Activated naive CD8-positive, alpha-beta T cell (primary cell): Measurements from ENCODE around the gene PLVAP.

ENCODE experiments used
- H3K27ac Mint-ChIP-seq: one replicate; pipeline ENCODE4 v1.8.0; 2021; ENCODE audit warnings: mixed read lengths
- H3K27me3 Mint-ChIP-seq: one replicate; pipeline ENCODE4 v1.8.0; 2021; ENCODE audit warnings: mixed read lengths
- H3K36me3 Mint-ChIP-seq: one replicate; pipeline ENCODE4 v1.8.0; 2021; ENCODE audit warnings: mixed read lengths
- H3K4me1 Mint-ChIP-seq: one replicate; pipeline ENCODE4 v1.8.0; 2021; ENCODE audit warnings: low read depth, mixed read lengths
- H3K4me3 Mint-ChIP-seq: one replicate; pipeline ENCODE4 v1.8.0; 2021; ENCODE audit warnings: mild to moderate bottlenecking, mixed read lengths
- H3K9me3 Mint-ChIP-seq: one replicate; pipeline ENCODE4 v1.8.0; 2021; ENCODE audit warnings: low read depth, mixed read lengths

PLVAP gene

GRCh38 chr19:17406046-17406886 is 29.1 kb upstream of the PLVAP start:
- H3K36me3 Mint-ChIP-seq, result no peaks in the 10 kb centered on the region
- no peaks in the 10 kb centered on the region for H3K27me3 Mint-ChIP-seq
- no peaks in the 10 kb centered on the region for H3K9me3 Mint-ChIP-seq
- peak overlapping the region; percentile 92 for H3K4me3 Mint-ChIP-seq
- peaks cover 29% of the 10 kb centered on the region for H3K4me1 Mint-ChIP-seq
- H3K27ac Mint-ChIP-seq, result peak overlapping the region; percentile 90

GRCh38 chr19:17405250-17406045 is 28.3 kb upstream of the PLVAP start, which contains the start of gene BST2:
TSS of gene BST2 (minus strand) at chr19:17405630. CDS start at chr19:17405575, 55 bp downstream.
- Mint-ChIP-seq H3K4me3 (peak within 1 kb of the TSS; percentile 92), H3K27ac (peak within 1 kb of the TSS; percentile 90), H3K9me3 (no peaks in the 10 kb centered on the region), H3K36me3 (no peaks in the 10 kb centered on the region), H3K4me1 (peaks cover 29% of the 10 kb centered on the region), H3K27me3 (no peaks in the 10 kb centered on the region)

GRCh38 chr19:17404621-17405249 is 27.6 kb upstream of the PLVAP start:
- peak overlapping the region; percentile 92 for H3K4me3 Mint-ChIP-seq
- no peaks in the 10 kb centered on the region for H3K9me3 Mint-ChIP-seq
- H3K27ac Mint-ChIP-seq, result peak overlapping the region; percentile 90
- no peaks in the 10 kb centered on the region for H3K27me3 Mint-ChIP-seq
- H3K36me3 Mint-ChIP-seq, result no peaks in the 10 kb centered on the region
- peaks cover 29% of the 10 kb centered on the region for H3K4me1 Mint-ChIP-seq

GRCh38 chr19:17404015-17404414 is 26.9 kb upstream of the PLVAP start:
- Mint-ChIP-seq H3K27me3 (no peaks in the 10 kb centered on the region), H3K36me3 (no peaks in the 10 kb centered on the region), H3K27ac (peak overlapping the region; percentile 90), H3K4me3 (peak overlapping the region; percentile 92), H3K9me3 (no peaks in the 10 kb centered on the region), H3K4me1 (peaks cover 29% of the 10 kb centered on the region)

GRCh38 chr19:17402982-17403855 is 26.1 kb upstream of the PLVAP start:
- Mint-ChIP-seq H3K27me3 (no peaks in the 10 kb centered on the region), H3K27ac (peak overlapping the region; percentile 90), H3K36me3 (no peaks in the 10 kb centered on the region), H3K4me3 (peak overlapping the region; percentile 92), H3K9me3 (no peaks in the 10 kb centered on the region), H3K4me1 (peaks cover 28% of the 10 kb centered on the region)

- H3K4me1 Mint-ChIP-seq, result peaks cover 14% of the 10 kb centered on the region
- H3K9me3 Mint-ChIP-seq, result no peaks in the 10 kb centered on the region
- no peak overlapping the region for H3K27ac Mint-ChIP-seq
- no peaks in the 10 kb centered on the region for H3K36me3 Mint-ChIP-seq
- H3K4me3 Mint-ChIP-seq, result no peak overlapping the region
- no peaks in the 10 kb centered on the region for H3K27me3 Mint-ChIP-seq
Measured at GRCh38 chr19:17401628-17402027, 24.5 kb upstream of the PLVAP start.

- H3K27ac Mint-ChIP-seq, result peak overlapping the region; percentile 46
- H3K36me3 Mint-ChIP-seq, result no peaks in the 10 kb centered on the region
- H3K9me3 Mint-ChIP-seq, result no peaks in the 10 kb centered on the region
Measured at GRCh38 chr19:17398902-17399527, 21.9 kb upstream of the PLVAP start.

GRCh38 chr19:17394891-17395415 is 17.8 kb upstream of the PLVAP start:
- H3K9me3 Mint-ChIP-seq, result no peaks in the 10 kb centered on the region
- H3K27me3 Mint-ChIP-seq, result no peaks in the 10 kb centered on the region
- peak overlapping the region; percentile 10 for H3K4me3 Mint-ChIP-seq
- H3K36me3 Mint-ChIP-seq, result no peaks in the 10 kb centered on the region
- peak overlapping the region; percentile 62 for H3K27ac Mint-ChIP-seq
- peaks cover 19% of the 10 kb centered on the region for H3K4me1 Mint-ChIP-seq

More at GRCh38 chr19:17398902-17399527, 21.9 kb upstream of the PLVAP start:
- Mint-ChIP-seq H3K4me1 (peaks cover 9% of the 10 kb centered on the region), H3K4me3 (no peak overlapping the region), H3K27me3 (no peaks in the 10 kb centered on the region)

- Mint-ChIP-seq H3K9me3 (peaks cover 3% of the 10 kb centered on the region), H3K4me3 (peak within 1 kb of the TSS; percentile 10), H3K36me3 (no peaks in the 10 kb centered on the region), H3K4me1 (peaks cover 19% of the 10 kb centered on the region), H3K27me3 (no peaks in the 10 kb centered on the region), H3K27ac (no peak within 1 kb of the TSS)
Measured at GRCh38 chr19:17393914-17394313, 16.8 kb upstream of the PLVAP start, which contains the start of gene CCDC194. TSS of gene CCDC194 (minus strand) at chr19:17394196. CDS start at chr19:17394158, 38 bp downstream.

- H3K4me1 Mint-ChIP-seq, result peaks cover 19% of the 10 kb centered on the region
- H3K4me3 Mint-ChIP-seq, result no peak overlapping the region
- no peak overlapping the region for H3K27ac Mint-ChIP-seq
- peaks cover 3% of the 10 kb centered on the region for H3K9me3 Mint-ChIP-seq
- H3K36me3 Mint-ChIP-seq, result no peaks in the 10 kb centered on the region
- no peaks in the 10 kb centered on the region for H3K27me3 Mint-ChIP-seq
Measured at GRCh38 chr19:17393002-17393401, 15.9 kb upstream of the PLVAP start.

- H3K36me3 Mint-ChIP-seq, result no peaks in the 10 kb centered on the region
- peaks cover 3% of the 10 kb centered on the region for H3K9me3 Mint-ChIP-seq
- peak overlapping the region; percentile 72 for H3K4me3 Mint-ChIP-seq
- H3K27me3 Mint-ChIP-seq, result no peaks in the 10 kb centered on the region
- peaks cover 19% of the 10 kb centered on the region for H3K4me1 Mint-ChIP-seq
- H3K27ac Mint-ChIP-seq, result no peak overlapping the region
Measured at GRCh38 chr19:17391371-17392151, 14.4 kb upstream of the PLVAP start.

- H3K9me3 Mint-ChIP-seq, result peaks cover 3% of the 10 kb centered on the region
Measured at GRCh38 chr19:17390665-17391370, 13.7 kb upstream of the PLVAP start.

More at GRCh38 chr19:17390665-17391370, 13.7 kb upstream of the PLVAP start:
- Mint-ChIP-seq H3K27me3 (no peaks in the 10 kb centered on the region), H3K4me1 (peaks cover 19% of the 10 kb centered on the region), H3K36me3 (no peaks in the 10 kb centered on the region), H3K4me3 (peak overlapping the region; percentile 91), H3K27ac (no peak overlapping the region)
